ENCODE results near the gene TNN.

TNN gene

DNA sequence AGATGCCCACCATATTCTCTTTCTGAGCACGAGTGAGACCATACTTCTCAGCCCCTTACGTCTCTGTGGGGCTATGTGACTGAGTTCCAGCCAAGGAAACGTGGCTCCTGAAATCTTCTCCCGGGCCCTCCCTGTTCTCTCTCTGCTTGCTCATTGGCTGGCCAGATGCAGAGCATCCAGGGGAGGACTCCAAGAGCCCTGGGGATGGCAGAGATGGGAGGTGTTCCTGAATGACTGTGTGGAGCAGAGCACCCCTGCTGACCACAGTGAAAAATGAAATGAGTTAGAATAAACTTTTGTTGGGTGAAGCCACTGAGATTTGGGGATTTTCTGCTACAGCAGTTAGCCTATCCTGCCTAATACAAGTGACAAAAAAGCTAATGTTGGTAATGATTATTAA is 101.1 kb downstream of the TNN start:
- TF ChIP-seq, protein P1, sequence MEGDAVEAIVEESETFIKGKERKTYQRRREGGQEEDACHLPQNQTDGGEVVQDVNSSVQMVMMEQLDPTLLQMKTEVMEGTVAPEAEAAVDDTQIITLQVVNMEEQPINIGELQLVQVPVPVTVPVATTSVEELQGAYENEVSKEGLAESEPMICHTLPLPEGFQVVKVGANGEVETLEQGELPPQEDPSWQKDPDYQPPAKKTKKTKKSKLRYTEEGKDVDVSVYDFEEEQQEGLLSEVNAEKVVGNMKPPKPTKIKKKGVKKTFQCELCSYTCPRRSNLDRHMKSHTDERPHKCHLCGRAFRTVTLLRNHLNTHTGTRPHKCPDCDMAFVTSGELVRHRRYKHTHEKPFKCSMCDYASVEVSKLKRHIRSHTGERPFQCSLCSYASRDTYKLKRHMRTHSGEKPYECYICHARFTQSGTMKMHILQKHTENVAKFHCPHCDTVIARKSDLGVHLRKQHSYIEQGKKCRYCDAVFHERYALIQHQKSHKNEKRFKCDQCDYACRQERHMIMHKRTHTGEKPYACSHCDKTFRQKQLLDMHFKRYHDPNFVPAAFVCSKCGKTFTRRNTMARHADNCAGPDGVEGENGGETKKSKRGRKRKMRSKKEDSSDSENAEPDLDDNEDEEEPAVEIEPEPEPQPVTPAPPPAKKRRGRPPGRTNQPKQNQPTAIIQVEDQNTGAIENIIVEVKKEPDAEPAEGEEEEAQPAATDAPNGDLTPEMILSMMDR (IDR thresholded peaks at IDR 0.05; ENCODE audit: control insufficient read depth, insufficient read depth, low read depth, low read length, missing control alignments): no peak
- H3K4me3 ChIP-seq (ENCODE audit: control insufficient read depth, low read depth, low read length): no peak overlapping the region
- DNase-seq (ENCODE audit: low read depth): no peak

DNA sequence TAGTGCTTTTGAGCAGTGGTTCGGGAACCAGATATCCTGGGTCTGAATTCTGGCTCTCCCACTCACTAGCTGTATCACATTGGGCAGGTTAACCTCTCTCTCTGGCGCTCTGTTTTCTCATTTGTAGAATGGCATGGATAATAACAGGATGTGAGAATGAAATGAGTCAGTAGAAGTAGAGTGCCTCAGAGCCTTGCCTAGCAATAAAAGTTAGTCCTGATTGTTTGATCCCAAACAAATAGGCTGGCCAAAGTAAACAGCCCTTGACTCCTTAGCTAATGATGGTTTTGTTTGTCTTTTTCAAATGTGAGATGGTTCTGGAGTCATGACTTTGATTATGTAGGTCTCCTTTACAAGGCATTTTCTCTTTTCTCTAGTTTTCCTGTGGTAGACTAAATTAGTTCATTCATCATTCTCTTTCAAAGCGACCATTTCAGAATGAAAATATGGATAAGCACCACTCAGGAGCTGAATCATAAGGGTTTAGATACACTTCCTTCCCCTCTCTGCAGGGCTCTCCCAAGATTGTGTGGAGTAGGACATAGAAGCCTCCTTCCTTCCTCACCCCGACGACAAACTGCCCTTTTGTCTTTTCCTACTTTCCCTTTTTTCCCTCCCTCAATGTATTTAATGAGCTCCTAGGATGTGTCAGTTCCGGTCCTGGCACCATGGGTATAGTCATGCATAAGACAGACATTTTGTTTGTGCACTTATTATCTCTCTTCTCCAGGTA is 101.8 kb downstream of the TNN start:
- TF ChIP-seq, protein P1 (IDR thresholded peaks at IDR 0.05; ENCODE audit: control insufficient read depth, insufficient read depth, low read depth, low read length, missing control alignments): no peak
- no peak overlapping the region for H3K4me3 ChIP-seq (ENCODE audit: control insufficient read depth, low read depth, low read length)
- no peak for DNase-seq (ENCODE audit: low read depth)

DNA sequence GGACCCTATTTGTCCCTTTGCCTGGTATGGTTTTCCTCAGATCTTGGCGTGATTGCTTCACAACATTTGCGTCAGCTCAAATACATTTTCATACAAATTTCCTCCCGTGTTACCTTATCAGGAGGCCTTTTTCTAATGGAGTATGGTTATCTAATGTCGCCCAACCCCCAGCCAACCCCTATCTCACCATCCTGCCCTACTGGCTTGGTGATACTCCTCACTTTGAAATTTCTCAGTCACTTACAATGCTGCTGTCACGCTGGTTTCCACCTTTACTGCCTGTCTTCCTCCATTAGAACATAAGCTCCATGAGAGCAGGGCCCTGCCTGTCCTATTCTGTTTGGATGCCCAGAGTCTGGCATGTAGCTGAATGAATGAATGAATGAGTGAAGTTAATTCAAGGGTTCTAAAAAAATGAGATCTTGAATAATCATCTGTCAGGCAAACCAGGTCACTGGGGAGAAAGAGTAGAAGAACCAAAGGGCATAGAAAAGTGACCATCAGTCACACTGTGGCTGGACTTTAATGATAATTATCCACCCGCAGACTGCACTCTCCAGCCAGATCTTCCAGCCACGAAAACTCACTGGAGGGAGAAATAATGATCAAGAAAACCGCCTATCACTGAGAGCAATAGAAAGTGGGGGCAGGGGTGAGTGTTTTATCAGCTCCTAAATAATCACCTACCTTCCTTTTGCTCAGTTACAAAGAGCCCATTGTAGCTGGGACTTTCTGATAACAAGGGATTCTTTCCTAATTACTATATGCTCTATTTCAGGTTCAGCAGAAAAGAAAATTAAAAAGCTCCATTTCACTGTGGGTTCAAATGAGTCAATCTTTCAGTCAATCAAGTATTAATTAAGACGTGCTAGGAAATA is 103.6 kb downstream of the TNN start:
- H3K4me3 ChIP-seq (ENCODE audit: control insufficient read depth, low read depth, low read length): no peak overlapping the region
- TF ChIP-seq, protein P1 (IDR thresholded peaks at IDR 0.05; ENCODE audit: control insufficient read depth, insufficient read depth, low read depth, low read length, missing control alignments): no peak
- DNase-seq (ENCODE audit: low read depth): no peak

DNA sequence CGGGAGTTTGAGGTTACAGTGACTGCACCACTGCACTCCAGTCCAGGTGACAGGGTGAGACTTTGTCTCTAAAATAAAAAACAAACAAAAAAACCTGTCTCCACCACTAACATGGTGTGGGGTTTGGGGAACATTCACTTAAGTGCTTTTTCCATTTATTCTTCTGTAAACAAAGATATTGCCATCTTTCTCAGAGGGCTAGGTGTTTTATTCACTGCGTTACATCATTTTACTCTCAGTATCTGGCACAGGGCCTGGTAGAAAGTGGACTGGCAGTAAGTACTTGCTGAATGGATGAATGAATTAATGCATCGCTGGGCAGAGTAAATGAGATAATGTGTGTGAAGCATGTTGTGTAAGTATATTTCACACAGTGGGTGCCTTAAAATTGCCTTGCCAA is 104.9 kb downstream of the TNN start:
- DNase-seq (ENCODE audit: low read depth): no peak
- TF ChIP-seq, protein P1 (IDR thresholded peaks at IDR 0.05; ENCODE audit: control insufficient read depth, insufficient read depth, low read depth, low read length, missing control alignments): no peak
- no peak overlapping the region for H3K4me3 ChIP-seq (ENCODE audit: control insufficient read depth, low read depth, low read length)

DNA sequence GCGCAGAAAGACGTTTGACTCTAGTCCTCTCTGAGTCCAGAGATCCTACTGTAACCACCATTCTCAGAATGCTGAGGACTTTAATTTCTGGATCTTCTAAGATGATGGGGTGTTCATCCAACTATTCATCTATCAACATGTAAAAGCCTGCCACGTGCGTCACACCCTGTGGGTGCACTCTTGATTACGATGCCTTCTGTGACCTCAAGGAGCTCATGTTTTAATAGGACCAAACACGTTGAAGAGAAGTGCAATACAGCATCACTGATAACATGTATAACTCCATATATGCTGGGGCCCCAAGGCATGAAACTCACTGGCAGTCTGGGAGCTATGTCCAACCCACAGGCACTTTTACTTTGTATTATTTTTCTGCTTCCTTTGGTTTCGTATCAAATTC is 105.9 kb downstream of the TNN start:
- no peak overlapping the region for H3K4me3 ChIP-seq (ENCODE audit: control insufficient read depth, low read depth, low read length)
- DNase-seq (ENCODE audit: low read depth): no peak
- TF ChIP-seq, protein P1 (IDR thresholded peaks at IDR 0.05; ENCODE audit: control insufficient read depth, insufficient read depth, low read depth, low read length, missing control alignments): no peak

DNA sequence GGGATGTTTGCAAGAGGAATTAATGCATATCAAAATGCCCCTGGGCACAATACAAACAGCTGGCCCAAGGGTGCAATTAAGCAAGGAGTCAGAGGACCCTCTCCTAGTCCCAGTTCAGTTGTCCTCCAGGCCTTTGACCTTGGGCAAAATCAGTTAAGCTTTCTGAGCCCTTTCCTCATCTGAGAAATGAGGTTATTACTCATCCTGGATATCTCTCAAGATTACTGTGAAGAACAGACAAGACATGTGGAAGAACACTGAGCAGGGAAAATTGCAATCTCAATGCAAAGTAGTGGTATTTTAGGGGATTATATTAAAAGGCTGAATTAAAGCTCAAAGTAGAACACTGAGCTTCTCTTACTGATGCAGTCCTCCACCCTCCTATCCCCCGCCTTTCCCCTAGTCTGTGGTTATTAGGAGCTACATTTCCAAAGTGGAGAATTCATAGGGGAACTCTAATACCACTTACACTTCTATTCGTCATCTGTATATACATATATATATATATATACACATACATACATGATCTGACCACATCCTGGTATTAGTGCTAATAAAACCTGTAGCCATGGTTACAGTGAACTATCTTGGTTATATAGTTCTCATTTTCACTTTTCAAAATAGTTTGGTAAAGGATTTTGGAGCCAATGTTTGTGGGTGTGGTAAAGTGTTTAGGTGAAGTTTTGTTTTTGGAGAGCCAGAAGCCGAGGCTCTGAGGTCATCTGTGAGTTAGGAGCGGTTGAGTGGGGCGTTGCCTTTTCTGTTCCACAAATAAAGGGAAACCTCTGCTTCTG is 106.9 kb downstream of the TNN start:
- DNase-seq (ENCODE audit: low read depth): no peak
- no peak overlapping the region for H3K4me3 ChIP-seq (ENCODE audit: control insufficient read depth, low read depth, low read length)
- TF ChIP-seq, protein P1 (IDR thresholded peaks at IDR 0.05; ENCODE audit: control insufficient read depth, insufficient read depth, low read depth, low read length, missing control alignments): no peak
